Lower leg skin (tissue), 4 donors: Measurements from ENCODE around the gene SOWAHC. TPM values are rescaled to one million over a fixed set of nuclear protein-coding genes. Genes with fewer than 3 reads are reported as not detected.
"Not testable (repeated sequence)": the region's sequence is repeated elsewhere in the genome, so short reads cannot be mapped to it uniquely, and the experiment has no call there.

Experiments used
- DNase-seq, 2 donors: peaks; one replicate each; pipeline ENCODE4 v3.0.0-alpha.2; 2019; ENCODE audit warnings: low spot score in 2 of 2
- H3K4me3 ChIP-seq: fragments of 200-600 bp; sonication (generic); 2 replicates; pipeline ENCODE4 v1.5.1; 2017; ENCODE audit warnings: mild to moderate bottlenecking, low read depth; ENCODE audit not compliant: poor library complexity, severe bottlenecking
- CTCF ChIP-seq, 3 donors: fragments of 450-650 bp; IDR thresholded peaks; one replicate each; pipeline ENCODE4 v1.5.1; 2016; ENCODE audit warnings: antibody characterized with exemption in 3 of 3, mild to moderate bottlenecking in 3 of 3, moderate library complexity in 2 of 3
- POLR2A ChIP-seq, 2 donors: fragments of 450-650 bp; IDR thresholded peaks; one replicate each; pipeline ENCODE4 v1.6.1; 2016 to 2017; ENCODE audit warnings: antibody characterized with exemption in 2 of 2, mild to moderate bottlenecking in 1 of 2, moderate library complexity in 1 of 2
- WGBS, 2 donors: methylation state at CpG; one replicate each; pipeline ENCODE4 v1.1.5; 2018; 5-methylcytosine and 5-hydroxymethylcytosine counted together
- intact Hi-C: fragments of 100-400 bp; cut with DNase I; formaldehyde crosslinking; loops from one replicate; pipeline ENCODE4 v1.15.0; 2023; ENCODE audit warnings: low total_unique reads
- total RNA-seq, 4 donors: library from RNA; depleted of rRNA; stranded (reverse); fragments of >200 nt; gene quantifications; one replicate each; pipeline ENCODE4 v1.1.0, GENCODE V29; 2016

The SOWAHC gene
- total RNA-seq, 4 donors from 2014 or later = 80.6 to 85.9 (median 81.7) TPM

GRCh38 chr2:109619032-109619615 lies 5.0 kb downstream of the SOWAHC start:
- WGBS, 2 donors = 70 to 79% methylated on average over 4 of the region's 4 CpGs
- no peak overlapping the region for H3K4me3 ChIP-seq
- intact Hi-C loops = no loop called here
- no peak for DNase-seq
- TF ChIP-seq CTCF (IDR thresholded peaks at IDR 0.05) (no peak), POLR2A (IDR thresholded peaks at IDR 0.05) (no peak)

GRCh38 chr2:109623297-109623696 lies 9.1 kb downstream of the SOWAHC start:
- 73 to 83% methylated on average over 5 of the region's 5 CpGs for WGBS, 2 donors
- intact Hi-C loops = no loop called here
- DNase-seq = no peak
- no peak overlapping the region for H3K4me3 ChIP-seq
- TF ChIP-seq POLR2A (IDR thresholded peaks at IDR 0.05) (no peak), CTCF (IDR thresholded peaks at IDR 0.05) (no peak)

GRCh38 chr2:109623923-109624322 lies 9.8 kb downstream of the SOWAHC start:
- intact Hi-C loops = no loop called here
- TF ChIP-seq POLR2A (IDR thresholded peaks at IDR 0.05) (no peak), CTCF (IDR thresholded peaks at IDR 0.05) (no peak)
- whole genome bisulfite sequencing, 2 donors = 77 to 79% methylated on average over 4 of the region's 4 CpGs
- DNase-seq = no peak
- H3K4me3 ChIP-seq = no peak overlapping the region

GRCh38 chr2:109624339-109624738 lies 10.2 kb downstream of the SOWAHC start:
- 77 to 88% methylated on average over 4 of the region's 4 CpGs for WGBS, 2 donors
- TF ChIP-seq POLR2A (IDR thresholded peaks at IDR 0.05) (no peak), CTCF (IDR thresholded peaks at IDR 0.05) (no peak)
- H3K4me3 ChIP-seq = no peak overlapping the region
- intact Hi-C loops = no loop called here
- no peak for DNase-seq

- intact Hi-C loops, H3K4me3 ChIP-seq: not testable (repeated sequence)
- DNase-seq = peak in 1 of 2 donors; percentile 25
- 76 to 80% methylated on average over 7 of the region's 7 CpGs for WGBS, 2 donors
These were observed 14.2 kb downstream of the SOWAHC start for GRCh38 chr2:109628321-109628720.

GRCh38 chr2:109629867-109630266 lies 15.7 kb downstream of the SOWAHC start:
- intact Hi-C loops = no loop called here
- TF ChIP-seq POLR2A (IDR thresholded peaks at IDR 0.05) (no peak), CTCF (IDR thresholded peaks at IDR 0.05) (no peak)
- DNase-seq = no peak
- H3K4me3 ChIP-seq = no peak overlapping the region
- 49 to 65% methylated on average over 3 of the region's 3 CpGs for WGBS, 2 donors
